Panc1 (cell line): Measurements from ENCODE around the gene SOBP. TPM values are rescaled to one million over a fixed set of nuclear protein-coding genes. Genes with fewer than 3 reads are reported as not detected.

ENCODE experiments used
- ATAC-seq: fragments of 200-7000 bp; cut with Tn5 transposase; 2 replicates; pipeline ENCODE4 v1.9.1; 2020; ENCODE audit warnings: mild to moderate bottlenecking, moderate library complexity
- BruUV-seq: library from RNA; stranded (reverse); fragments of 400-500 nt; replicated peaks from 2 replicates; lab custom pipeline; 2021; lab: Mats Ljungman, UMichigan
- CTCF ChIA-PET: fragments of 300-600 bp; sonication (Branson Sonifier 250); formaldehyde crosslinking; loops from one replicate; lab custom pipeline; 2022; ENCODE audit warnings: antibody characterized with exemption; lab: Charles Lee
- POLR2A ChIA-PET: fragments of 300-600 bp; sonication (Branson Sonifier 250); formaldehyde crosslinking; loops from one replicate; lab custom pipeline; 2022; ENCODE audit warnings: antibody characterized with exemption; lab: Charles Lee
- DNase-seq: peaks from one replicate; pipeline ENCODE4 v3.0.0-alpha.2; 2010; ENCODE audit warnings: low read depth, low spot score
- H3K27ac ChIP-seq: 2 replicates; pipeline ENCODE4 v1.5.1; 2011; ENCODE audit warnings: mild to moderate bottlenecking, low read length, inconsistent platforms
- H3K27me3 ChIP-seq: fragments of 200-500 bp; sonication (Bioruptor generic); 2 replicates; pipeline ENCODE4 v1.6.0; 2014; ENCODE audit warnings: low read length, inconsistent platforms; ENCODE audit not compliant: control insufficient read depth, insufficient read depth
- H3K36me3 ChIP-seq: fragments of 200-500 bp; sonication (Bioruptor generic); 2 replicates; pipeline ENCODE4 v1.5.1; 2014; ENCODE audit warnings: inconsistent platforms, mild to moderate bottlenecking, low read length, moderate library complexity; ENCODE audit not compliant: control insufficient read depth, insufficient read depth
- H3K4me1 ChIP-seq: 2 replicates; pipeline ENCODE4 v1.5.1; 2011; ENCODE audit warnings: inconsistent platforms, mild to moderate bottlenecking, low read length, moderate library complexity; ENCODE audit not compliant: control insufficient read depth, insufficient read depth
- H3K4me3 ChIP-seq, 2 experiments: 2 replicates each; pipeline ENCODE4 v1.5.1; 2011 to 2012; ENCODE audit warnings: low read depth in 2 of 2, low read length in 2 of 2, mild to moderate bottlenecking in 2 of 2, inconsistent platforms in 1 of 2, moderate library complexity in 1 of 2
- H3K9me3 ChIP-seq: fragments of 200-500 bp; sonication (Bioruptor generic); 2 replicates; pipeline ENCODE4 v1.5.1; 2014; ENCODE audit warnings: low read depth, mild to moderate bottlenecking, inconsistent platforms, low read length, moderate library complexity; ENCODE audit not compliant: control insufficient read depth, insufficient read depth
- POLR2AphosphoS5 ChIP-seq: IDR thresholded peaks from 2 replicates; pipeline ENCODE4 v1.6.1; 2012; ENCODE audit warnings: mild to moderate bottlenecking, low read depth, low read length, moderate library complexity
- SIN3A ChIP-seq: IDR thresholded peaks from 2 replicates; pipeline ENCODE4 v1.6.1; 2012; ENCODE audit warnings: low read depth, mild to moderate bottlenecking, low read length, moderate library complexity, borderline replicate concordance; ENCODE audit not compliant: insufficient read depth
- TCF7L2 ChIP-seq: IDR thresholded peaks from 2 replicates; pipeline ENCODE4 v1.6.1; 2011; ENCODE audit warnings: mild to moderate bottlenecking, low read depth, low read length, inconsistent platforms
- in situ Hi-C: cut with HindIII; loops from 2 replicates; pipeline ENCODE4 v1.10.0; 2016; ENCODE audit warnings: low sequenced_read_pairs, low pct_unique_long_range_greater_than_20kb
- intact Hi-C: fragments of 100-400 bp; cut with micrococcal nuclease; formaldehyde crosslinking; loops from one replicate; pipeline ENCODE4 v1.10.0; 2022; ENCODE audit not compliant: unreplicated experiment
- total RNA-seq: library from RNA; stranded (reverse); gene quantifications from one replicate; pipeline ENCODE4 v1.2.1, GENCODE V29; 2021; ENCODE audit not compliant: unreplicated experiment
- TF ChIP-seq, protein P1 (sequence below), 2 experiments: IDR thresholded peaks; 2 replicates each; pipeline ENCODE4 v1.6.1; 2011 to 2012; ENCODE audit warnings: low read depth in 2 of 2, control low read depth in 1 of 2, low read length in 1 of 2, mild to moderate bottlenecking in 1 of 2, moderate library complexity in 1 of 2; ENCODE audit not compliant: insufficient read depth in 1 of 2
- TF ChIP-seq, protein P2 (sequence below): fragments of 450-650 bp; IDR thresholded peaks from 2 replicates; pipeline ENCODE4 v1.5.1; 2017; ENCODE audit warnings: mild to moderate bottlenecking

The SOBP gene
- total RNA-seq, 1 experiment from 2014 or later = 9.0 TPM

DNA sequence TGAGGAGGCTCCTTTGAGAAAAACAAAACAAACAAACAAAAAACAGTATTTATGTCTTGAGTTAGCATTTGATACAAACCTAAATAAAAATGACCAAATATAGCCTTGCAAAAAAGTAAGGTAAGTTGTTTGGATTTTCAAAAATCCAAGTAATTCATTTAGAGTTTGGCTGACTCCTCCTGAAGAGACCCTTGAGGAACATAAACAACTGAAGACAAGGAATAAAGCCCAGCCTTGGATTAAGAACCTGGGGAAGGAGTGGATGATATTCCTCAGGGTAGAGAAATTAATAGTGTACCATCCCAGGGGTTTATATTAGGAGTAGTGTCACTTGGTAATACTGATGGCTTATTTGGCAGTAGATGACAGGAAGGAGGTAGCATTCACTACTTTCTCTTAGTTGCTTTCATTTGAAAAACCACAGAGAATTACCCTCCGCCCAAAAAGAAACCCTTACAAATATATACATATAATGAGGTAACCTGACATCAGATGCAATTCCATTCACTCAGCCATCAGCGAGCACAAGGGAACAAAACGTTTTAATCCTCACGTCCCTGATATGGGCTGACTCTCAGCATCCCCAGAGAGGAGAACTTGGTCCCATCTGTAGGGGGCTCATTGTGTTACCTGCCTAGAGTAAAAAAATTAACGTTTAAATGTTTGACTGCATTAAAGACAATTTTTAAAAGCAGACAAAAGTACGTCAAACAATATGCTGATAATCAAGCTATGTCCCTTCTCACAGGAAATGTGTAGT lies 57.0 kb downstream of the SOBP start:
- H3K36me3 ChIP-seq = no peaks in the 10 kb centered on the region
- no TSS peak for BruUV-seq
- POLR2A ChIA-PET = no interaction called here

DNA sequence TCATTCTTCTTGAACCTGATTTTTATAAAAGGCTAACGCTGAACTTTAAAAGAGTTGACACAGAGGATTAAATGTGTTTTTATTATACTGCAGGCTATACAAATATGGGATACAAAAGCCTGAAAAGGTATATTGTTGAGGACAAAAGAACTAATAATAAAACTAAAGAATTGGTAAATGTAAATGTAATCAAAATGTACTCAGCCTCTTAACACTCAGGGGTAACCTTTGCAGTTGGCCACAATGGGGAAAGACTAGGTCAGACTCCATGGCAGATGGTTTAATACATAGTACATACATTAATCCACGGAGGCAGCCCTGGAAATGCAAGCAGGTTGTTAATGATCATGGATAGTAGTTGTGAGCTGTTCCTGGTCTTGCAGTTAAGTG lies 57.5 kb downstream of the SOBP start:
- H3K27me3 ChIP-seq = no peaks in the 10 kb centered on the region
- ChIA-PET CTCF (no interaction called here), POLR2A (no interaction called here)
- no peak for TF ChIP-seq POLR2AphosphoS5
- TF ChIP-seq, protein P1, sequence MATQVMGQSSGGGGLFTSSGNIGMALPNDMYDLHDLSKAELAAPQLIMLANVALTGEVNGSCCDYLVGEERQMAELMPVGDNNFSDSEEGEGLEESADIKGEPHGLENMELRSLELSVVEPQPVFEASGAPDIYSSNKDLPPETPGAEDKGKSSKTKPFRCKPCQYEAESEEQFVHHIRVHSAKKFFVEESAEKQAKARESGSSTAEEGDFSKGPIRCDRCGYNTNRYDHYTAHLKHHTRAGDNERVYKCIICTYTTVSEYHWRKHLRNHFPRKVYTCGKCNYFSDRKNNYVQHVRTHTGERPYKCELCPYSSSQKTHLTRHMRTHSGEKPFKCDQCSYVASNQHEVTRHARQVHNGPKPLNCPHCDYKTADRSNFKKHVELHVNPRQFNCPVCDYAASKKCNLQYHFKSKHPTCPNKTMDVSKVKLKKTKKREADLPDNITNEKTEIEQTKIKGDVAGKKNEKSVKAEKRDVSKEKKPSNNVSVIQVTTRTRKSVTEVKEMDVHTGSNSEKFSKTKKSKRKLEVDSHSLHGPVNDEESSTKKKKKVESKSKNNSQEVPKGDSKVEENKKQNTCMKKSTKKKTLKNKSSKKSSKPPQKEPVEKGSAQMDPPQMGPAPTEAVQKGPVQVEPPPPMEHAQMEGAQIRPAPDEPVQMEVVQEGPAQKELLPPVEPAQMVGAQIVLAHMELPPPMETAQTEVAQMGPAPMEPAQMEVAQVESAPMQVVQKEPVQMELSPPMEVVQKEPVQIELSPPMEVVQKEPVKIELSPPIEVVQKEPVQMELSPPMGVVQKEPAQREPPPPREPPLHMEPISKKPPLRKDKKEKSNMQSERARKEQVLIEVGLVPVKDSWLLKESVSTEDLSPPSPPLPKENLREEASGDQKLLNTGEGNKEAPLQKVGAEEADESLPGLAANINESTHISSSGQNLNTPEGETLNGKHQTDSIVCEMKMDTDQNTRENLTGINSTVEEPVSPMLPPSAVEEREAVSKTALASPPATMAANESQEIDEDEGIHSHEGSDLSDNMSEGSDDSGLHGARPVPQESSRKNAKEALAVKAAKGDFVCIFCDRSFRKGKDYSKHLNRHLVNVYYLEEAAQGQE (IDR thresholded peaks at IDR 0.05; ENCODE audit: insufficient read depth in 1 of 2, low read depth in 2 of 2, low read length in 1 of 2) = no peak
- TF ChIP-seq TCF7L2 = no peak
- TF ChIP-seq, protein P2, sequence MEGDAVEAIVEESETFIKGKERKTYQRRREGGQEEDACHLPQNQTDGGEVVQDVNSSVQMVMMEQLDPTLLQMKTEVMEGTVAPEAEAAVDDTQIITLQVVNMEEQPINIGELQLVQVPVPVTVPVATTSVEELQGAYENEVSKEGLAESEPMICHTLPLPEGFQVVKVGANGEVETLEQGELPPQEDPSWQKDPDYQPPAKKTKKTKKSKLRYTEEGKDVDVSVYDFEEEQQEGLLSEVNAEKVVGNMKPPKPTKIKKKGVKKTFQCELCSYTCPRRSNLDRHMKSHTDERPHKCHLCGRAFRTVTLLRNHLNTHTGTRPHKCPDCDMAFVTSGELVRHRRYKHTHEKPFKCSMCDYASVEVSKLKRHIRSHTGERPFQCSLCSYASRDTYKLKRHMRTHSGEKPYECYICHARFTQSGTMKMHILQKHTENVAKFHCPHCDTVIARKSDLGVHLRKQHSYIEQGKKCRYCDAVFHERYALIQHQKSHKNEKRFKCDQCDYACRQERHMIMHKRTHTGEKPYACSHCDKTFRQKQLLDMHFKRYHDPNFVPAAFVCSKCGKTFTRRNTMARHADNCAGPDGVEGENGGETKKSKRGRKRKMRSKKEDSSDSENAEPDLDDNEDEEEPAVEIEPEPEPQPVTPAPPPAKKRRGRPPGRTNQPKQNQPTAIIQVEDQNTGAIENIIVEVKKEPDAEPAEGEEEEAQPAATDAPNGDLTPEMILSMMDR = no peak
- TF ChIP-seq SIN3A = no peak
- in situ Hi-C loops = no loop called here
- no peaks in the 10 kb centered on the region for H3K4me1 ChIP-seq
- intact Hi-C loops = no loop called here
- H3K27ac ChIP-seq = no peak overlapping the region
- no TSS peak for BruUV-seq
- DNase-seq (no peak), ATAC-seq (no peak)
- no peak overlapping the region for H3K4me3 ChIP-seq
- H3K36me3 ChIP-seq = no peaks in the 10 kb centered on the region
- no peaks in the 10 kb centered on the region for H3K9me3 ChIP-seq

More for the DNA sequence above, 57.0 kb downstream of the SOBP start:
- H3K4me1 ChIP-seq = no peaks in the 10 kb centered on the region
- H3K27ac ChIP-seq = no peak overlapping the region
- TF ChIP-seq TCF7L2 (no peak), POLR2AphosphoS5 (no peak), SIN3A (no peak)
- TF ChIP-seq, protein P1 (IDR thresholded peaks at IDR 0.05; ENCODE audit: insufficient read depth in 1 of 2, low read depth in 2 of 2, low read length in 1 of 2) = no peak
- TF ChIP-seq, protein P2 = no peak
- in situ Hi-C loops (no loop called here), intact Hi-C loops (no loop called here)
- H3K9me3 ChIP-seq = no peaks in the 10 kb centered on the region
- ATAC-seq (no peak), DNase-seq (no peak)
- no peak overlapping the region for H3K4me3 ChIP-seq
- CTCF ChIA-PET = no interaction called here
- H3K27me3 ChIP-seq = no peaks in the 10 kb centered on the region
